Measurements from ENCODE around the gene PTGER3. TPM values are rescaled to one million over a fixed set of nuclear protein-coding genes. Genes with fewer than 3 reads are reported as not detected.

Gene PTGER3
- polyA plus RNA-seq, 3 donors: 0.29 TPM; not detected in 2

GRCh38 chr1:70997793-70998192 is 49.8 kb downstream of the PTGER3 start:
- intact Hi-C loops (cut with micrococcal nuclease): no loop called here
- no peak overlapping the region for H3K4me2 ChIP-seq (replicated peaks; ENCODE audit: extremely low read depth, low read length, poor library complexity, severe bottlenecking)
- WGBS (ENCODE audit: insufficient coverage): no CpG with 5 or more reads among the region's 1 CpG
- H3K27me3 ChIP-seq (ENCODE audit: control insufficient read depth in 2 of 2, insufficient read depth in 2 of 2, low read length in 2 of 2): no peaks in the 10 kb centered on the region
- Mint-ChIP-seq H3K4me1 (peaks cover 4% of the 10 kb centered on the region), H3K27me3 (ENCODE audit: low read depth in 3 of 3) (peaks cover 0 to 3% (median 1%) of the 10 kb centered on the region in 3 donors), H3K36me3 (no peaks in the 10 kb centered on the region), H3K27ac (no peak overlapping the region), H3K9me3 (no peaks in the 10 kb centered on the region), H3K4me3 (no peak overlapping the region)
- H3K4me3 ChIP-seq (replicated peaks in 1 of 3; ENCODE audit: low read depth in 2 of 3, low read length in 3 of 3): no peak overlapping the region
- no peak overlapping the region for H2AFZ ChIP-seq (ENCODE audit: insufficient read depth, low read depth, low read length, poor library complexity, severe bottlenecking)
- no peak for DNase-seq
- TF ChIP-seq, protein P1, sequence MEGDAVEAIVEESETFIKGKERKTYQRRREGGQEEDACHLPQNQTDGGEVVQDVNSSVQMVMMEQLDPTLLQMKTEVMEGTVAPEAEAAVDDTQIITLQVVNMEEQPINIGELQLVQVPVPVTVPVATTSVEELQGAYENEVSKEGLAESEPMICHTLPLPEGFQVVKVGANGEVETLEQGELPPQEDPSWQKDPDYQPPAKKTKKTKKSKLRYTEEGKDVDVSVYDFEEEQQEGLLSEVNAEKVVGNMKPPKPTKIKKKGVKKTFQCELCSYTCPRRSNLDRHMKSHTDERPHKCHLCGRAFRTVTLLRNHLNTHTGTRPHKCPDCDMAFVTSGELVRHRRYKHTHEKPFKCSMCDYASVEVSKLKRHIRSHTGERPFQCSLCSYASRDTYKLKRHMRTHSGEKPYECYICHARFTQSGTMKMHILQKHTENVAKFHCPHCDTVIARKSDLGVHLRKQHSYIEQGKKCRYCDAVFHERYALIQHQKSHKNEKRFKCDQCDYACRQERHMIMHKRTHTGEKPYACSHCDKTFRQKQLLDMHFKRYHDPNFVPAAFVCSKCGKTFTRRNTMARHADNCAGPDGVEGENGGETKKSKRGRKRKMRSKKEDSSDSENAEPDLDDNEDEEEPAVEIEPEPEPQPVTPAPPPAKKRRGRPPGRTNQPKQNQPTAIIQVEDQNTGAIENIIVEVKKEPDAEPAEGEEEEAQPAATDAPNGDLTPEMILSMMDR (IDR thresholded peaks at IDR 0.05): no peak
- H3K4me1 ChIP-seq (ENCODE audit: control insufficient read depth in 1 of 2, insufficient read depth in 2 of 2, low read length in 2 of 2): no peaks in the 10 kb centered on the region
- no peaks in the 10 kb centered on the region for H3K9me3 ChIP-seq (replicated peaks in 1 of 2; ENCODE audit: control insufficient read depth in 1 of 2, insufficient read depth in 1 of 2, low read length in 2 of 2)
- H3K9ac ChIP-seq (ENCODE audit: insufficient read depth, low read length, poor library complexity, severe bottlenecking): no peak overlapping the region
- no peaks in the 10 kb centered on the region for H3K36me3 ChIP-seq (replicated peaks in 1 of 2; ENCODE audit: control insufficient read depth in 1 of 2, insufficient read depth in 2 of 2, low read length in 2 of 2)
- H3K27ac ChIP-seq (ENCODE audit: low read depth in 1 of 2, low read length in 2 of 2): no peak overlapping the region
- no peaks in the 10 kb centered on the region for H3K79me2 ChIP-seq (ENCODE audit: insufficient read depth, low read length)
- H4K20me1 ChIP-seq (ENCODE audit: insufficient read depth, low read length): no peaks in the 10 kb centered on the region

DNA sequence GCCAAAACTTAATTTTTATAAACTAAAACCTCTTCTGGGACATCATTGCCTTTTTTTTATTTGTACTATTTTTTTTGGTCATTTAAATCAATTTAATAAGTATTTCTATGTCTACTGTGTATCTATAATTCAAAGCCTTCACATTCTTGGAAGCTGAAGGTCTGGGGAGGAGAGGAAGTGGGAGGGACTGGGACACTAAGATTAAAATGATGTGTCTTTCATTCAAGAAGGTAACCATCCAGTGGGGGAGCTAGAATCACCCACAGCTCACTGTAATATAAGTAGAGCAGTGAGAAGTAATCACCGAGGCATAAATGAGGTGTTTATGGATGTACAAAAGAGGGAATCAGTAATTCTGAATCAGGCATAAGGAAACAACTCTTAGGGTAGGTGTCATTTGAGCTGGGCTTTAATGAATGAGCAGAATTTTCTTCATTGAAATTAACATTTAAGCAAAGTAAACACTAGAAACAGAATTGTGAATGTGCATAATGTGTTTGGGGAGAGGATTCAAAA is 52.8 kb downstream of the PTGER3 start:
- H3K27me3 ChIP-seq (ENCODE audit: control insufficient read depth in 2 of 2, insufficient read depth in 2 of 2, low read length in 2 of 2): no peaks in the 10 kb centered on the region
- no peak overlapping the region for H3K4me2 ChIP-seq (replicated peaks; ENCODE audit: extremely low read depth, low read length, poor library complexity, severe bottlenecking)
- no peak for DNase-seq
- no peaks in the 10 kb centered on the region for H4K20me1 ChIP-seq (ENCODE audit: insufficient read depth, low read length)
- TF ChIP-seq, protein P1 (IDR thresholded peaks at IDR 0.05): no peak
- peaks cover 0 to 3% (median 0%) of the 10 kb centered on the region in 3 donors for H3K27me3 Mint-ChIP-seq (ENCODE audit: low read depth in 3 of 3)
- H3K36me3 Mint-ChIP-seq: no peaks in the 10 kb centered on the region
- no peak overlapping the region for H3K27ac ChIP-seq (ENCODE audit: low read depth in 1 of 2, low read length in 2 of 2)
- H3K9me3 Mint-ChIP-seq: no peaks in the 10 kb centered on the region
- intact Hi-C loops (cut with micrococcal nuclease): no loop called here
- H3K36me3 ChIP-seq (replicated peaks in 1 of 2; ENCODE audit: control insufficient read depth in 1 of 2, insufficient read depth in 2 of 2, low read length in 2 of 2): no peaks in the 10 kb centered on the region
- no peaks in the 10 kb centered on the region for H3K9me3 ChIP-seq (replicated peaks in 1 of 2; ENCODE audit: control insufficient read depth in 1 of 2, insufficient read depth in 1 of 2, low read length in 2 of 2)
- H2AFZ ChIP-seq (ENCODE audit: insufficient read depth, low read depth, low read length, poor library complexity, severe bottlenecking): no peak overlapping the region
- H3K9ac ChIP-seq (ENCODE audit: insufficient read depth, low read length, poor library complexity, severe bottlenecking): no peak overlapping the region
- WGBS (ENCODE audit: insufficient coverage): no CpG with 5 or more reads among the region's 1 CpG
- no peak overlapping the region for H3K27ac Mint-ChIP-seq
- H3K4me3 Mint-ChIP-seq: no peak overlapping the region
- no peak overlapping the region for H3K4me3 ChIP-seq (replicated peaks in 1 of 3; ENCODE audit: low read depth in 2 of 3, low read length in 3 of 3)
- peaks cover 2% of the 10 kb centered on the region for H3K4me1 Mint-ChIP-seq
- H3K79me2 ChIP-seq (ENCODE audit: insufficient read depth, low read length): no peaks in the 10 kb centered on the region
- no peaks in the 10 kb centered on the region for H3K4me1 ChIP-seq (ENCODE audit: control insufficient read depth in 1 of 2, insufficient read depth in 2 of 2, low read length in 2 of 2)

All from CD14-positive monocyte (primary cell).